GM12865 (cell line): ENCODE measurements around the gene ARHGAP22.

Experiments used
- DNase-seq: peaks from one replicate; pipeline ENCODE4 v3.0.0; 2010; ENCODE audit warnings: low read depth
- H3K4me3 ChIP-seq: 2 replicates; pipeline ENCODE4 v1.5.1; 2011; ENCODE audit warnings: mild to moderate bottlenecking, low read depth, low read length, control low read depth
- TF ChIP-seq, protein P1 (sequence below): IDR thresholded peaks from 2 replicates; pipeline ENCODE4 v1.5.1; 2011; ENCODE audit warnings: low read length, control low read depth, low read depth, inconsistent platforms; ENCODE audit not compliant: insufficient read depth; ENCODE audit errors: missing control alignments

The ARHGAP22 gene

DNA sequence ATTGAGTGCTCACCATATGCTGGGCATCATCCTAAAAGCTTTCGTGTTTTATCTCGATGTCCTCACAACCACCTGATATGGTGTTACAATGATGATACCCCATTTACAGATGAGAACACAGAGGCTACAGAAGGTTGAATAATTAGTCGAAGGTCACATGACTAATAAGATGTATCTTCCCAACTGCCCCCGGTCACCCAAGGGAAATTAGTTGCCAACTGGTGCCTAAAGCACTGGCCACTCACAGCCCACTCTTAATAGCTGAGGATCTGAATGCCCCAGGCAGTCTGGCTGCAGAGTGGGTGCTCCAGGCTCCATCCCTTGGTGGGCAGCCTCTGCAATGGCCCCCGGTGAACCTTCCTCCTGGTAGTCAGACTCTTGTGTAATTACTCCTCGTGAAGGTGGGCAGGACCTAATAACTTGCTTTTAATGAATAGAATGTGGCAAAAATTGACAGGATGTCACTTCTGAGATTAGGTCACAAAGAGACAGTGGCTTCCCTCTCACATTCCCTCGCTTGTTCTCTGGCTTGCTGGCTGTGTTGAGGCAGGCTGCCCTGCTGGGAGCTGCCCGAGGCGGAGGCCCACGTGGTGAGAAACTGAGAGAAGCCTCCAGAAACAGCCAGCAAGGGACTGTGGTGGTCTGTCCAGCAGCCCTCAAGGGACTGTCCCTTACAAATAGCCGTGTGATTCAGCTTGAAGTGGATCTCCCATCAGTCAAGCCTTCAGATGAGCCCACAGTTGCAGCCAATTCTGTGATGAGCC is 109.4 kb downstream of the ARHGAP22 start:
- TF ChIP-seq, protein P1, sequence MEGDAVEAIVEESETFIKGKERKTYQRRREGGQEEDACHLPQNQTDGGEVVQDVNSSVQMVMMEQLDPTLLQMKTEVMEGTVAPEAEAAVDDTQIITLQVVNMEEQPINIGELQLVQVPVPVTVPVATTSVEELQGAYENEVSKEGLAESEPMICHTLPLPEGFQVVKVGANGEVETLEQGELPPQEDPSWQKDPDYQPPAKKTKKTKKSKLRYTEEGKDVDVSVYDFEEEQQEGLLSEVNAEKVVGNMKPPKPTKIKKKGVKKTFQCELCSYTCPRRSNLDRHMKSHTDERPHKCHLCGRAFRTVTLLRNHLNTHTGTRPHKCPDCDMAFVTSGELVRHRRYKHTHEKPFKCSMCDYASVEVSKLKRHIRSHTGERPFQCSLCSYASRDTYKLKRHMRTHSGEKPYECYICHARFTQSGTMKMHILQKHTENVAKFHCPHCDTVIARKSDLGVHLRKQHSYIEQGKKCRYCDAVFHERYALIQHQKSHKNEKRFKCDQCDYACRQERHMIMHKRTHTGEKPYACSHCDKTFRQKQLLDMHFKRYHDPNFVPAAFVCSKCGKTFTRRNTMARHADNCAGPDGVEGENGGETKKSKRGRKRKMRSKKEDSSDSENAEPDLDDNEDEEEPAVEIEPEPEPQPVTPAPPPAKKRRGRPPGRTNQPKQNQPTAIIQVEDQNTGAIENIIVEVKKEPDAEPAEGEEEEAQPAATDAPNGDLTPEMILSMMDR: no peak

DNA sequence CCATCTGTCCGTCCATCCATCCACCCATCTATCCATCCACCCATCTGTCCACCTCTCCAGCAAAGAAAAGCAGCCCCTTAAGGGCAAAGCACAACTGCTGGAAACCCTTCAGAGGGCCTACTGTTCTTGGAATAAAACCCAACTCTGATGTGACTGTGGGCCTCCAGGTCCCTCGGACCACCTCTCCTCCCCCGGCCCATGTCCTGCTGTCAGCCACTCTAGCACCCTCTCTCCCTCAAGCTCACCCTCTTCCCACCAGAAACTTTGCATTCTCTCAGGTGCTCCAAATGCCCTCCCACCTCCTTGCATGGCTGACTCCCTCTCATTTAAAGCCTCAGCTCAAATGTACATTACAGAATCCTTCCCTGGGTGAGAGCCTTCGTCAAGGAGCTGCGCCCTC is 110.3 kb downstream of the ARHGAP22 start:
- TF ChIP-seq, protein P1: no peak
- no peak overlapping the region for H3K4me3 ChIP-seq
- DNase-seq: no peak

More for the DNA sequence above, 109.4 kb downstream of the ARHGAP22 start:
- DNase-seq: no peak
- no peak overlapping the region for H3K4me3 ChIP-seq

DNA sequence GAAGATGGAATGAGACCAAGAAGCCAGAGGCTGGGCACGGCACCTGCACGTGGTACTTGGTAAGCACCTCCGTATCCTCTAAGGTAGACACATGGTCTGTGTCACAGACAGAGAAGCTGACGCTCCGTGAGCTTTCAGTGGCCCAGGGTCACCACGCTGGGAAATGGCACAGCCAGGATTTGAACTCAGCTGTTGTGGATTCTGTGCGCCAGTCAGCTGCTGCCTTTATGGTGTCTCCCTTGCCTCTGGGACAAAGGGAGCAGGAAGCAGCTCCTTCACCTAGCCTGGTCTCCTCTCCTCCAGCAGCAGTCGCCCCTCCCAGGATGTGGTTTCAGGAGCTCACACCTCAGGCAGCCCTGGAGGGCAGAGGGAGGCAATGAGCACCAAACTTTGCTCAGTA is 110.8 kb downstream of the ARHGAP22 start:
- TF ChIP-seq, protein P1: no peak
- H3K4me3 ChIP-seq: no peak overlapping the region
- DNase-seq: no peak

DNA sequence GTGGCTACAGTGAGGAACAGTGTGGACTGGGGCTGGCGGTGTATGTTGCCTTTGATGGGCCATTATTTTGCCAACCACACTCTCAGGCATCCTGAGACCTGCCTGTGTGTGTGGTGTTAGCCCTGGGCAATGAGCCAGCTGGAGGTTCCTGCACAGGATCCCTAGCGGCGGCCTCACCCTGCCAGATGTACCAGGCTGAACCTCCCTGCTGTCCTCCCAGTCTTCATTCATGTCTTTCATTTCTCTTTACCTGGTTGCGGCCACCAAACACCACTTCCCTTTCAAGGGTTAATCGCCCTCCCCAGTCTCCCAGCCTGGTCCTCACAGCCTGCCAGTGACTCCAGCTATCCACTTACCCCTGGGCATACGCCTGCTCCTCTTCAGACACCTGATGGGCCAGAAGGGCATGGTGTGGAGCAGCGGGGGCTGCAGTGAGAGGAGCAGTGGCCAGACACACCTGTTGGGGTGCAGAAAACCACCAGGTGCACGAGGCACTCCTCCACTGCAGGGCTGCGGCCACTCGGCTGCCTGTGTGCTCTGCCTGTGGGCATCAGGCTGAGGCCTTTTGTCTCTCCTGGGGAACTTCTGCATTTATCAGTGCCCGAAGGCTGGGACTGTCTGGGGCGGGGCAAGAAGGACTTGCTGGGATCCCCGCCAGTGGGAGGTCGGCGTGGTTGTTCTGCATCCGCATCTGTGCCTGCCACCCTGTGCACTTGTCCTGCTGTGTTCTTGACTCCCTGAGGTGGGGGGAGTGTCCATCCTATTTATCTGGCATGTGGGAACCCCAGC is 111.6 kb downstream of the ARHGAP22 start:
- no peak for DNase-seq
- TF ChIP-seq, protein P1: no peak
- no peak overlapping the region for H3K4me3 ChIP-seq

DNA sequence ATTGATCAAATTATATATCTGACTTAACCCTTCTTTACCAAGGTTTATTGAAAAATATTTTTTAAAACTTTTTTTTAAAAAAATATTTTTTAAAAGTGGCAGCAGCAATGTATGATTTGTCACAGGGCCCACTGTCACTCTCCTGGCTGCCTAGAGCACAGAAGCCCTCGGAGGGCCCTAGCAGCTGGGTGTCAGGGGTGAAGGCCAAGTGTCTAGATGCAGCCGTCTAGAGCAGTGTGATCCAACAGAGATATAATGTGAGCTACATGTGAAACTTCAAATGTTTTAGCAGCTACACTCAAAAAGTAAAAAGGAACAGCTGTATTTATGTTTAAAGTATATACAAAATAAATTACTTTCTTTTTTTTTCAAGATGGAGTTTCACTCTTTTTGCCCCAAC is 112.7 kb downstream of the ARHGAP22 start:
- no peak for DNase-seq
- TF ChIP-seq, protein P1: no peak
- no peak overlapping the region for H3K4me3 ChIP-seq

DNA sequence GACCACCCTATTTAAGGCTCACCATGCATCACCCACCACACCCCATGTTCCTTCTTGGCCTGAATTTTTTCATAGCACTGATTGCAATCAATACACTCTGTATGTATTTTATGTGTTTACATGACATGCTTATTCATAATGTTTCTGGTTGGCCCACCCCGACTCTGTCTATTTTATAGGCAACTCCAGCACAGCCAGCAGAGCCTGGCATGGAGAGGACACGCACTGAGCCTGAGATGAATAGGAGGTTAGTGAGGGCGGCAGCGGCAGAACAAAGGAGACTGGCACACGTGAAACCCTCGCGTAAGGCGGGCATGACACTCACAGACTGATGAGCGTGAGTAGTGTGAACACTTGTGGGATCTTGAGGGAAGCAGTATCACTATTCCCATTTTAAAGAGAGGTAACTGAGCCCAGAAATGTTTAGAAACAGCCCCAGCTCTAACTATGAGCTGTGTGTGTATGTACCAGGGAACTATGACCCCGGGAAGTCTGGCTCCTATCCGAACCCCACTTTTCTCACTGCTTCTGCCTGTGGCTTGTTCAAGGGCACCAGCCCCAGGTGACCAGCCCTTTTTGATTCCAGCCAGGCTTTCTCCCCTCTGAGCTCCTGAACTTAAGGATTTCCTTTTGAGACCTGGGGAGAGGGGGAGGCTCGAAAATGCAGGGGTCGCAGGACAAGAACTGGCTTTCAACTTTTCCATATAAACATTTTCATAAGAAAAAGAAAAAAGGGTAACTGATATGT is 113.3 kb downstream of the ARHGAP22 start:
- TF ChIP-seq, protein P1: no peak
- H3K4me3 ChIP-seq: no peak overlapping the region
- DNase-seq: no peak
